T-helper 1 cell treated with Interleukin-12 subunit alpha and Interleukin-12 subunit beta and Interleukin-4 antibody, amounts not matched to agents 30 μg/mL and 1 μg/mL, for 36 hours (primary cell): ENCODE results near the gene RNF13.
"Not testable (repeated sequence)": the region's sequence is repeated elsewhere in the genome, so short reads cannot be mapped to it uniquely, and the experiment has no call there.

Source experiments
- H3K27ac Mint-ChIP-seq: one replicate; pipeline ENCODE4 v1.8.0; 2021; ENCODE audit warnings: mild to moderate bottlenecking, mixed read lengths
- H3K27me3 Mint-ChIP-seq: one replicate; pipeline ENCODE4 v1.8.0; 2021; ENCODE audit warnings: low read depth, mixed read lengths
- H3K36me3 Mint-ChIP-seq: one replicate; pipeline ENCODE4 v1.8.0; 2021; ENCODE audit warnings: low read depth, mixed read lengths
- H3K4me1 Mint-ChIP-seq: one replicate; pipeline ENCODE4 v1.8.0; 2021; ENCODE audit warnings: low read depth, mixed read lengths
- H3K4me3 Mint-ChIP-seq: one replicate; pipeline ENCODE4 v1.8.0; 2021; ENCODE audit warnings: mild to moderate bottlenecking, moderate library complexity, mixed read lengths
- H3K9me3 Mint-ChIP-seq: one replicate; pipeline ENCODE4 v1.8.0; 2021; ENCODE audit warnings: mixed read lengths

The RNF13 gene

GRCh38 chr3:149975919-149976318 lies 162.9 kb downstream of the RNF13 start:
- Mint-ChIP-seq H3K4me3 (no peak overlapping the region), H3K36me3 (peaks cover 2% of the 10 kb centered on the region), H3K27me3 (peaks cover 67% of the 10 kb centered on the region), H3K4me1 (peaks cover 6% of the 10 kb centered on the region), H3K9me3 (no peaks in the 10 kb centered on the region), H3K27ac (no peak overlapping the region)

GRCh38 chr3:149977386-149977785 lies 164.4 kb downstream of the RNF13 start:
- Mint-ChIP-seq H3K27ac (no peak overlapping the region), H3K4me1 (no peaks in the 10 kb centered on the region), H3K27me3 (peaks cover 55% of the 10 kb centered on the region), H3K36me3 (no peaks in the 10 kb centered on the region), H3K9me3 (no peaks in the 10 kb centered on the region), H3K4me3 (no peak overlapping the region)

GRCh38 chr3:149981979-149982378 lies 169.0 kb downstream of the RNF13 start:
- not testable (repeated sequence) for H3K27ac Mint-ChIP-seq, H3K4me1 Mint-ChIP-seq, H3K4me3 Mint-ChIP-seq

GRCh38 chr3:149983053-149983452 lies 170.0 kb downstream of the RNF13 start:
- H3K4me3 Mint-ChIP-seq, result not testable (repeated sequence)

More at GRCh38 chr3:149981979-149982378, 169.0 kb downstream of the RNF13 start:
- not testable (repeated sequence) for H3K36me3 Mint-ChIP-seq, H3K9me3 Mint-ChIP-seq
- H3K27me3 Mint-ChIP-seq, result peaks cover 29% of the 10 kb centered on the region

GRCh38 chr3:149983628-149984027 lies 170.6 kb downstream of the RNF13 start:
- no peak overlapping the region for H3K4me3 Mint-ChIP-seq
- H3K27ac Mint-ChIP-seq, result no peak overlapping the region
- H3K9me3 Mint-ChIP-seq, result no peaks in the 10 kb centered on the region
- no peaks in the 10 kb centered on the region for H3K4me1 Mint-ChIP-seq
- H3K27me3 Mint-ChIP-seq, result peaks cover 23% of the 10 kb centered on the region
- no peaks in the 10 kb centered on the region for H3K36me3 Mint-ChIP-seq

More at GRCh38 chr3:149983053-149983452, 170.0 kb downstream of the RNF13 start:
- not testable (repeated sequence) for H3K4me1 Mint-ChIP-seq, H3K27ac Mint-ChIP-seq, H3K9me3 Mint-ChIP-seq, H3K36me3 Mint-ChIP-seq
- peaks cover 26% of the 10 kb centered on the region for H3K27me3 Mint-ChIP-seq

- peaks cover 14% of the 10 kb centered on the region for H3K27me3 Mint-ChIP-seq
Observed at GRCh38 chr3:149989307-149989706, 176.3 kb downstream of the RNF13 start.

GRCh38 chr3:149990423-149990948 lies 177.5 kb downstream of the RNF13 start:
- no peaks in the 10 kb centered on the region for H3K36me3 Mint-ChIP-seq

More at GRCh38 chr3:149989307-149989706, 176.3 kb downstream of the RNF13 start:
- Mint-ChIP-seq H3K4me1 (no peaks in the 10 kb centered on the region), H3K9me3 (peaks cover 7% of the 10 kb centered on the region), H3K36me3 (no peaks in the 10 kb centered on the region), H3K27ac (no peak overlapping the region), H3K4me3 (no peak overlapping the region)

GRCh38 chr3:149992416-149993058 lies 179.5 kb downstream of the RNF13 start:
- Mint-ChIP-seq H3K9me3 (peaks cover 16% of the 10 kb centered on the region), H3K4me1 (no peaks in the 10 kb centered on the region), H3K4me3 (no peak overlapping the region), H3K27ac (no peak overlapping the region), H3K36me3 (no peaks in the 10 kb centered on the region), H3K27me3 (peaks cover 4% of the 10 kb centered on the region)

More at GRCh38 chr3:149990423-149990948, 177.5 kb downstream of the RNF13 start:
- no peak overlapping the region for H3K27ac Mint-ChIP-seq
- no peak overlapping the region for H3K4me3 Mint-ChIP-seq
- H3K9me3 Mint-ChIP-seq, result peaks cover 16% of the 10 kb centered on the region
- H3K27me3 Mint-ChIP-seq, result peaks cover 11% of the 10 kb centered on the region
- H3K4me1 Mint-ChIP-seq, result no peaks in the 10 kb centered on the region

GRCh38 chr3:149998946-149999345 lies 185.9 kb downstream of the RNF13 start:
- no peaks in the 10 kb centered on the region for H3K4me1 Mint-ChIP-seq
- H3K36me3 Mint-ChIP-seq, result no peaks in the 10 kb centered on the region
- no peak overlapping the region for H3K27ac Mint-ChIP-seq
- peaks cover 10% of the 10 kb centered on the region for H3K9me3 Mint-ChIP-seq
- no peaks in the 10 kb centered on the region for H3K27me3 Mint-ChIP-seq
- no peak overlapping the region for H3K4me3 Mint-ChIP-seq

- no peaks in the 10 kb centered on the region for H3K27me3 Mint-ChIP-seq
- peaks cover 8% of the 10 kb centered on the region for H3K9me3 Mint-ChIP-seq
- H3K36me3 Mint-ChIP-seq, result no peaks in the 10 kb centered on the region
Observed at GRCh38 chr3:149999421-149999820, 186.4 kb downstream of the RNF13 start.

GRCh38 chr3:150000641-150001040 lies 187.6 kb downstream of the RNF13 start:
- Mint-ChIP-seq H3K27me3 (no peaks in the 10 kb centered on the region), H3K27ac (no peak overlapping the region), H3K4me1 (no peaks in the 10 kb centered on the region), H3K9me3 (no peaks in the 10 kb centered on the region), H3K36me3 (no peaks in the 10 kb centered on the region), H3K4me3 (no peak overlapping the region)

More at GRCh38 chr3:149999421-149999820, 186.4 kb downstream of the RNF13 start:
- Mint-ChIP-seq H3K4me1 (no peaks in the 10 kb centered on the region), H3K4me3 (no peak overlapping the region), H3K27ac (no peak overlapping the region)

- no peak overlapping the region for H3K27ac Mint-ChIP-seq
- H3K36me3 Mint-ChIP-seq, result no peaks in the 10 kb centered on the region
- no peaks in the 10 kb centered on the region for H3K9me3 Mint-ChIP-seq
Observed at GRCh38 chr3:150005243-150006112, 192.5 kb downstream of the RNF13 start.

GRCh38 chr3:150006794-150007193 lies 193.8 kb downstream of the RNF13 start:
- no peaks in the 10 kb centered on the region for H3K36me3 Mint-ChIP-seq
- no peaks in the 10 kb centered on the region for H3K4me1 Mint-ChIP-seq
- no peak overlapping the region for H3K4me3 Mint-ChIP-seq
- no peaks in the 10 kb centered on the region for H3K9me3 Mint-ChIP-seq
- H3K27ac Mint-ChIP-seq, result no peak overlapping the region
- H3K27me3 Mint-ChIP-seq, result no peaks in the 10 kb centered on the region

More at GRCh38 chr3:150005243-150006112, 192.5 kb downstream of the RNF13 start:
- H3K4me1 Mint-ChIP-seq, result no peaks in the 10 kb centered on the region
- no peak overlapping the region for H3K4me3 Mint-ChIP-seq
- no peaks in the 10 kb centered on the region for H3K27me3 Mint-ChIP-seq
